CD14-positive monocyte (primary cell): ENCODE data around the gene SEMA4D. TPM values are rescaled to one million over a fixed set of nuclear protein-coding genes. Genes with fewer than 3 reads are reported as not detected.

ENCODE experiments used
- DNase-seq, 3 donors: peaks; one replicate each; pipeline ENCODE4 v3.0.0-alpha.2; 2011 to 2022
- H2AFZ ChIP-seq: 2 replicates; pipeline ENCODE4 v1.6.0; 2012; ENCODE audit warnings: mild to moderate bottlenecking, low read depth, low read length, inconsistent platforms; ENCODE audit not compliant: insufficient read depth, poor library complexity, severe bottlenecking
- H3K27ac ChIP-seq, 2 donors: 1 replicate in 1 of 2; 2 replicates in 1 of 2; pipeline ENCODE4 v1.5.1; 2012 to 2013; ENCODE audit warnings: low read length in 2 of 2, control low read depth in 1 of 2, inconsistent platforms in 1 of 2, low read depth in 1 of 2, mild to moderate bottlenecking in 1 of 2
- H3K27me3 ChIP-seq, 2 donors: one replicate each; pipeline versions ENCODE4 v1.6.0 to v1.6.1; 2011 to 2013; ENCODE audit warnings: low read length in 2 of 2; ENCODE audit not compliant: control insufficient read depth in 2 of 2, insufficient read depth in 2 of 2
- H3K36me3 ChIP-seq, 2 donors: replicated peaks in 1 of 2; 1 replicate in 1 of 2; 2 replicates in 1 of 2; pipeline versions ENCODE4 v1.5.1 to v1.6.1; 2012 to 2013; ENCODE audit warnings: low read length in 2 of 2, control low read depth in 1 of 2, inconsistent platforms in 1 of 2, mild to moderate bottlenecking in 1 of 2; ENCODE audit not compliant: insufficient read depth in 2 of 2, control insufficient read depth in 1 of 2
- H3K4me1 ChIP-seq, 2 donors: 1 replicate in 1 of 2; 2 replicates in 1 of 2; pipeline versions ENCODE4 v1.5.1 to v1.6.1; 2012 to 2013; ENCODE audit warnings: low read length in 2 of 2, control low read depth in 1 of 2, inconsistent platforms in 1 of 2, mild to moderate bottlenecking in 1 of 2, moderate library complexity in 1 of 2; ENCODE audit not compliant: insufficient read depth in 2 of 2, control insufficient read depth in 1 of 2
- H3K4me2 ChIP-seq: replicated peaks from 2 replicates; pipeline ENCODE3; 2012; ENCODE audit warnings: low read length, moderate library complexity, mild to moderate bottlenecking; ENCODE audit not compliant: poor library complexity, severe bottlenecking; ENCODE audit errors: extremely low read depth
- H3K4me3 ChIP-seq, 3 experiments: fragments of 200-600 bp in 1 of 3; sonication (generic) in 1 of 3; replicated peaks in 1 of 3; 1 replicate in 2 of 3; 2 replicates in 1 of 3; pipeline ENCODE4 v1.5.1; 2011 to 2013; ENCODE audit warnings: low read length in 3 of 3, mild to moderate bottlenecking in 3 of 3, control low read depth in 2 of 3, low read depth in 2 of 3, inconsistent platforms in 1 of 3, moderate library complexity in 1 of 3
- H3K79me2 ChIP-seq: 2 replicates; pipeline ENCODE4 v1.6.0; 2012; ENCODE audit warnings: mild to moderate bottlenecking, control low read depth, inconsistent platforms, low read length, moderate library complexity; ENCODE audit not compliant: insufficient read depth
- H3K9ac ChIP-seq: 2 replicates; pipeline ENCODE4 v1.6.0; 2017; ENCODE audit warnings: low read length, mild to moderate bottlenecking; ENCODE audit not compliant: insufficient read depth, poor library complexity, severe bottlenecking
- H3K9me3 ChIP-seq, 2 donors: replicated peaks in 1 of 2; 1 replicate in 1 of 2; 2 replicates in 1 of 2; pipeline versions ENCODE4 v1.5.1 to v1.6.1; 2012 to 2013; ENCODE audit warnings: low read length in 2 of 2, control low read depth in 1 of 2; ENCODE audit not compliant: control insufficient read depth in 1 of 2, insufficient read depth in 1 of 2
- H4K20me1 ChIP-seq: 2 replicates; pipeline ENCODE4 v1.6.0; 2012; ENCODE audit warnings: mild to moderate bottlenecking, low read length, control low read depth, moderate library complexity; ENCODE audit not compliant: insufficient read depth
- H3K27ac Mint-ChIP-seq, 7 donors: one replicate each; pipeline ENCODE4 v1.8.0; 2020; ENCODE audit warnings: mild to moderate bottlenecking in 7 of 7, mixed read lengths in 7 of 7, moderate library complexity in 6 of 7, inconsistent platforms in 2 of 7
- H3K27me3 Mint-ChIP-seq, 3 donors: one replicate each; pipeline ENCODE4 v1.8.0; 2021 to 2022; ENCODE audit warnings: low read depth in 3 of 3, mild to moderate bottlenecking in 3 of 3, mixed read lengths in 3 of 3, moderate library complexity in 3 of 3, inconsistent platforms in 1 of 3
- H3K36me3 Mint-ChIP-seq, 2 donors: one replicate each; pipeline ENCODE4 v1.8.0; 2020; ENCODE audit warnings: mixed read lengths in 2 of 2, inconsistent platforms in 1 of 2, mild to moderate bottlenecking in 1 of 2
- H3K4me1 Mint-ChIP-seq: one replicate; pipeline ENCODE4 v1.8.0; 2020; ENCODE audit warnings: mild to moderate bottlenecking, mixed read lengths
- H3K4me3 Mint-ChIP-seq, 2 donors: one replicate each; pipeline ENCODE4 v1.8.0; 2020; ENCODE audit warnings: mild to moderate bottlenecking in 2 of 2, mixed read lengths in 2 of 2, moderate library complexity in 1 of 2
- H3K9me3 Mint-ChIP-seq, 7 donors: one replicate each; pipeline ENCODE4 v1.8.0; 2020 to 2022; ENCODE audit warnings: mixed read lengths in 7 of 7, mild to moderate bottlenecking in 6 of 7, moderate library complexity in 6 of 7, inconsistent platforms in 2 of 7
- CTCF ChIP-seq: fragments of 200-600 bp; IDR thresholded peaks from one replicate; pipeline ENCODE4 v1.8.0; 2022; ENCODE audit warnings: antibody characterized with exemption, mild to moderate bottlenecking
- WGBS: methylation state at CpG from one replicate; pipeline ENCODE4 v1.1.5; 2013; ENCODE audit warnings: missing lambda C conversion rate; ENCODE audit not compliant: insufficient coverage; 5-methylcytosine and 5-hydroxymethylcytosine counted together
- intact Hi-C, 2 donors: fragments of 100-400 bp; cut with micrococcal nuclease; formaldehyde crosslinking; loops; one replicate each; pipeline versions ENCODE4 v1.15.0 to v1.15.1; 2023
- polyA plus RNA-seq, 3 donors: library from polyadenylated mRNA; depleted of rRNA in 1 of 3; unstranded in 2 of 3; stranded (reverse) in 1 of 3; fragments of 300-500 nt in 2 of 3; fragments of >200 nt in 1 of 3; fragmentation: Illumina TruSeq in 2 of 3; gene quantifications; 1 replicate in 2 of 3; 2 replicates in 1 of 3; pipeline ENCODE4 v1.2.3, GENCODE V29; 2012 to 2021

Gene SEMA4D
- polyA plus RNA-seq, 3 donors, result 28.2 to 117 (median 28.6) TPM

GRCh38 chr9:89411759-89412158 is 86.2 kb downstream of the SEMA4D start:
- intact Hi-C loops, result no loop called here
- no peak for TF ChIP-seq CTCF
- Histone ChIP-seq H3K36me3 (peaks cover 23 to 75% of the 10 kb centered on the region in 2 donors), H3K9ac (no peak overlapping the region), H3K4me3 (no peak overlapping the region), H4K20me1 (peaks cover 99% of the 10 kb centered on the region), H3K27ac (no peak overlapping the region), H2AFZ (no peak overlapping the region), H3K79me2 (peaks cover 88% of the 10 kb centered on the region), H3K4me1 (peaks cover 30 to 43% of the 10 kb centered on the region in 2 donors), H3K4me2 (no peak overlapping the region), H3K9me3 (no peaks in the 10 kb centered on the region), H3K27me3 (no peaks in the 10 kb centered on the region)
- Mint-ChIP-seq H3K4me3 (no peak overlapping the region), H3K4me1 (peaks cover 51% of the 10 kb centered on the region), H3K27ac (no peak overlapping the region), H3K27me3 (peaks cover 0 to 8% (median 0%) of the 10 kb centered on the region in 3 donors), H3K36me3 (peaks cover 64 to 77% of the 10 kb centered on the region in 2 donors), H3K9me3 (peaks cover 0 to 5% (median 3%) of the 10 kb centered on the region in 7 donors)
- DNase-seq, result no peak
- 100% methylated on average over 5 of the region's 6 CpGs for WGBS

DNA sequence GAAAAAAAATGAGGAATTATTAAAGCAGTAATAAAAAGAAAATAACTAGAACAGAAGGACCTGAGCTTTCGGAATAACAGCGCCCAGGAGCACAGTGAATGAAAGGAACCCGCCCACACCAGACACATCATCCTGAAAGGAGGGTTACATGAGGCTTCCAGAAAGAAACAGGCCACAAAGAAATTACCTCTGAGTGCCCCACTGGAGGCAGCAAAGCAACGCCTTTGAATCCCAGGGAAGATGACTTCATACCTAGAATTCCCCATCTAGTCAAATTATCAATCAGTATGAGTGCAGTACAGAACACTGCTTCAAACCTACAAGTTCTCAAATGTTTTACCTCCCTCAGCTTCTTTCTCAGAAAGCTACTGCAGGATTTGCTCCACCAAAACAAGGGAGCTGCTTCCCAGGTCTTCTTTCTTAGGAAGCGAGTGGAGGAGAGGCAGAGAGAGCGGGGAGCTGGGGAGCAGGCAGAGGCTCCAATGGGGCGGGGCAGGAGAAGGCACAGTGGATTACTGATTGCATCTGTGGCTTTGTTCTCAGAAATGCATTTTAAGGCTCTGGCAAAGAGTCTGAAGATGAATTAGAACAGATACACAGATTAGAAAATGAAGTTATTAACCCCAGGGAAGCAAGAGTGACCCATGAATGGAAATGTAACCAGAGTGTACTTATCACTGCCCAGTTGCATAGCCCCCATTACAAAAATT is 87.1 kb downstream of the SEMA4D start:
- H3K36me3 Mint-ChIP-seq, result peaks cover 59 to 71% of the 10 kb centered on the region in 2 donors
- Histone ChIP-seq H4K20me1 (peaks cover 98% of the 10 kb centered on the region), H3K9me3 (no peaks in the 10 kb centered on the region), H3K4me1 (peaks cover 40 to 53% of the 10 kb centered on the region in 2 donors), H3K9ac (no peak overlapping the region), H3K27me3 (no peaks in the 10 kb centered on the region), H3K4me3 (no peak overlapping the region), H3K27ac (peak overlapping the region in 1 of 2 donors; percentile 50), H3K79me2 (peaks cover 88% of the 10 kb centered on the region), H3K36me3 (peaks cover 23 to 65% of the 10 kb centered on the region in 2 donors), H2AFZ (no peak overlapping the region), H3K4me2 (no peak overlapping the region)
- intact Hi-C loops, result no loop called here
- WGBS, result 78% methylated on average over 6 of the region's 7 CpGs
- H3K9me3 Mint-ChIP-seq, result peaks cover 0 to 5% (median 3%) of the 10 kb centered on the region in 7 donors
- DNase-seq, result peak in 1 of 3 donors; percentile 42
- H3K27me3 Mint-ChIP-seq, result peaks cover 0 to 8% (median 0%) of the 10 kb centered on the region in 3 donors
- peak overlapping the region in 4 of 7 donors; percentile 33 to 64 (median 52) for H3K27ac Mint-ChIP-seq
- no peak for TF ChIP-seq CTCF
- peaks cover 61% of the 10 kb centered on the region for H3K4me1 Mint-ChIP-seq
- no peak overlapping the region for H3K4me3 Mint-ChIP-seq
